H9 (cell line): ENCODE data around the gene SLC34A3. TPM values are rescaled to one million over a fixed set of nuclear protein-coding genes. Genes with fewer than 3 reads are reported as not detected.

Experiments used
- DNase-seq: peaks from one replicate; pipeline ENCODE4 v3.0.0-alpha.2; 2017
- H2AFZ ChIP-seq: one replicate; pipeline ENCODE4 v1.6.1; 2013; ENCODE audit warnings: mild to moderate bottlenecking, low read length, control low read depth, moderate library complexity
- H2AK5ac ChIP-seq: 2 replicates; pipeline ENCODE4 v1.6.1; 2013; ENCODE audit warnings: low read length, control low read depth, mixed read lengths; ENCODE audit not compliant: insufficient read length
- H2BK120ac ChIP-seq: one replicate; pipeline ENCODE4 v1.6.1; 2013; ENCODE audit warnings: low read depth, mild to moderate bottlenecking, low read length, control low read depth, inconsistent platforms; ENCODE audit not compliant: poor library complexity, severe bottlenecking
- H2BK12ac ChIP-seq: 2 replicates; pipeline ENCODE4 v1.6.1; 2013; ENCODE audit warnings: low read length, control low read depth, mixed read lengths, low read depth; ENCODE audit not compliant: insufficient read length
- H2BK15ac ChIP-seq: 2 replicates; pipeline ENCODE4 v1.6.1; 2013; ENCODE audit warnings: low read depth, low read length, control low read depth
- H2BK20ac ChIP-seq: one replicate; pipeline ENCODE4 v1.6.1; 2013; ENCODE audit warnings: low read depth, mild to moderate bottlenecking, low read length, control low read depth, inconsistent platforms; ENCODE audit not compliant: poor library complexity, severe bottlenecking
- H2BK5ac ChIP-seq: 2 replicates; pipeline ENCODE4 v1.6.1; 2013; ENCODE audit warnings: low read length, control low read depth, mixed read lengths; ENCODE audit not compliant: insufficient read length
- H3K14ac ChIP-seq: 2 replicates; pipeline ENCODE4 v1.6.1; 2013; ENCODE audit warnings: low read length, control low read depth; ENCODE audit not compliant: insufficient read depth
- H3K18ac ChIP-seq: 2 replicates; pipeline ENCODE4 v1.6.1; 2013; ENCODE audit warnings: low read depth, mild to moderate bottlenecking, mixed read lengths, low read length, control low read depth; ENCODE audit not compliant: insufficient read length
- H3K23ac ChIP-seq: 2 replicates; pipeline ENCODE4 v1.6.1; 2013; ENCODE audit warnings: low read length, control low read depth, mixed read lengths, low read depth; ENCODE audit not compliant: insufficient read length
- H3K23me2 ChIP-seq: 2 replicates; pipeline ENCODE4 v1.6.1; 2013; ENCODE audit warnings: low read depth, mild to moderate bottlenecking, mixed read lengths, low read length, control low read depth; ENCODE audit not compliant: insufficient read length, poor library complexity, severe bottlenecking
- H3K27ac ChIP-seq: 2 replicates; pipeline ENCODE4 v1.5.1; 2013; ENCODE audit warnings: low read length, control low read depth, mixed read lengths, low read depth; ENCODE audit not compliant: insufficient read length
- H3K27me3 ChIP-seq: 2 replicates; pipeline ENCODE4 v1.6.1; 2013; ENCODE audit warnings: low read length, control low read depth, inconsistent platforms; ENCODE audit not compliant: insufficient read depth
- H3K4ac ChIP-seq: 2 replicates; pipeline ENCODE4 v1.6.1; 2013; ENCODE audit warnings: low read depth, mild to moderate bottlenecking, control low read depth, inconsistent platforms, low read length, moderate library complexity
- H3K4me1 ChIP-seq: 2 replicates; pipeline ENCODE4 v1.6.1; 2013; ENCODE audit warnings: low read length, control low read depth, inconsistent platforms; ENCODE audit not compliant: insufficient read depth
- H3K4me2 ChIP-seq: 2 replicates; pipeline ENCODE4 v1.6.1; 2013; ENCODE audit warnings: low read length, control low read depth, mixed read lengths; ENCODE audit not compliant: insufficient read length, insufficient read depth
- H3K56ac ChIP-seq: 2 replicates; pipeline ENCODE4 v1.6.1; 2013; ENCODE audit warnings: low read depth, mild to moderate bottlenecking, mixed read lengths, low read length, control low read depth; ENCODE audit not compliant: insufficient read length
- H3K79me1 ChIP-seq: 2 replicates; pipeline ENCODE4 v1.6.1; 2013; ENCODE audit warnings: low read depth, mild to moderate bottlenecking, moderate library complexity, low read length, control low read depth, inconsistent platforms; ENCODE audit not compliant: insufficient read depth, poor library complexity, severe bottlenecking
- H3K79me2 ChIP-seq: 2 replicates; pipeline ENCODE4 v1.6.1; 2013; ENCODE audit warnings: low read length, control low read depth, inconsistent platforms; ENCODE audit not compliant: insufficient read depth
- H3K9ac ChIP-seq: 2 replicates; pipeline ENCODE4 v1.6.1; 2013; ENCODE audit warnings: low read length, control low read depth, mixed read lengths; ENCODE audit not compliant: insufficient read length; ENCODE audit errors: extremely low read depth
- H3K9me3 ChIP-seq: one replicate; pipeline ENCODE4 v1.6.1; 2013; ENCODE audit warnings: low read depth, low read length, inconsistent platforms; ENCODE audit not compliant: control insufficient read depth
- H3T11ph ChIP-seq: one replicate; pipeline ENCODE4 v1.6.1; 2013; ENCODE audit warnings: mild to moderate bottlenecking, low read length, control low read depth, inconsistent platforms
- H4K20me1 ChIP-seq: one replicate; pipeline ENCODE4 v1.6.1; 2013; ENCODE audit not compliant: control insufficient read depth, insufficient read length, insufficient read depth
- H4K5ac ChIP-seq: 2 replicates; pipeline ENCODE4 v1.6.1; 2013; ENCODE audit warnings: low read depth, mild to moderate bottlenecking, mixed read lengths, low read length, control low read depth; ENCODE audit not compliant: insufficient read length
- H4K8ac ChIP-seq: replicated peaks from 2 replicates; pipeline ENCODE4 v1.6.1; 2013; ENCODE audit warnings: low read length, control low read depth, mixed read lengths, low read depth; ENCODE audit not compliant: insufficient read length
- H4K91ac ChIP-seq: 2 replicates; pipeline ENCODE4 v1.6.1; 2013; ENCODE audit warnings: low read depth, mild to moderate bottlenecking, moderate library complexity, mixed read lengths, low read length, control low read depth; ENCODE audit not compliant: insufficient read length
- H3K27ac Mint-ChIP-seq, 3 experiments: 2 replicates in 2 of 3; 3 replicates in 1 of 3; pipeline ENCODE4 v1.8.0; 2020 to 2021; ENCODE audit warnings: mixed read lengths in 3 of 3, mild to moderate bottlenecking in 1 of 3, moderate library complexity in 1 of 3
- H3K27me3 Mint-ChIP-seq: 2 replicates; pipeline ENCODE4 v1.8.0; 2021; ENCODE audit warnings: low read depth, mild to moderate bottlenecking, moderate library complexity, mixed read lengths
- H3K36me3 Mint-ChIP-seq, 3 experiments: 2 replicates in 2 of 3; 3 replicates in 1 of 3; pipeline ENCODE4 v1.8.0; 2020 to 2021; ENCODE audit warnings: low read depth in 3 of 3, mixed read lengths in 3 of 3; ENCODE audit not compliant: insufficient read depth in 1 of 3
- H3K4me1 Mint-ChIP-seq, 2 experiments: 2 replicates each; pipeline ENCODE4 v1.8.0; 2020; ENCODE audit warnings: mixed read lengths in 2 of 2
- H3K4me3 Mint-ChIP-seq, 2 experiments: 2 replicates in 1 of 2; 3 replicates in 1 of 2; pipeline ENCODE4 v1.8.0; 2020 to 2021; ENCODE audit warnings: mild to moderate bottlenecking in 2 of 2, mixed read lengths in 2 of 2, moderate library complexity in 1 of 2
- H3K9me3 Mint-ChIP-seq, 2 experiments: 2 replicates in 1 of 2; 3 replicates in 1 of 2; pipeline ENCODE4 v1.8.0; 2020; ENCODE audit warnings: mild to moderate bottlenecking in 2 of 2, mixed read lengths in 2 of 2, moderate library complexity in 1 of 2
- WGBS: extraction: QIAGEN DNeasy Blood & Tissue Kit; methylation state at CpG from one replicate; pipeline ENCODE4 v1.1.7; 2013; ENCODE audit warnings: missing lambda C conversion rate, low lambda C conversion rate, mixed read lengths; ENCODE audit not compliant: insufficient read length; ENCODE audit errors: extremely low coverage; 5-methylcytosine and 5-hydroxymethylcytosine counted together
- total RNA-seq: library from RNA; stranded (reverse); gene quantifications from 2 replicates; pipeline ENCODE4 v1.2.1, GENCODE V29; 2021
- TF ChIP-seq, protein P1 (sequence below): fragments of 200-600 bp; sonication (generic); conservative IDR thresholded peaks from 3 replicates; pipeline ENCODE4 v1.8.0; 2021; ENCODE audit warnings: antibody characterized with exemption, mild to moderate bottlenecking

Gene SLC34A3
- total RNA-seq, 1 experiment from 2014 or later: not detected

DNA sequence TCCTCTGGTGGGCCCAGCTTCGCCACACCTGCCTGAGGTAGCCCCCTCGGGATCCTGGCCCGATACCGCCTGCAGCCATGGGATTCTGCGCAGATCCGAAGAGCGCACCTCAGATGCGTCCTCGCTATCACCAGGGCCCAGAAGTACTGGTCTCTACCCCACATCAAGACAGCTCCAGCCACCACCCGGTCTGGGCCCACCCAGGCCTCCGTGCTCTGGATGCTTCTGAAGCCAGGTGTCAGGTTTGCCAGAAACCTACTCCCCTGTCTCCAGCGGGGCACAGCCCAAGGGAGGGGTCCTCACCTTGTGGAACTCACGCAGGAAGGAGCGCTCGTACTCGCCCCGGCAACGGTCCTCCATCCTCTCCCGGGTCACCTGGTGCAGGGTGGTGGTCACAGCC, 44.8 kb upstream of the SLC34A3 start:
- Histone ChIP-seq H3K27me3 (no peaks in the 10 kb centered on the region), H3K9me3 (no peaks in the 10 kb centered on the region), H2BK5ac (no peak overlapping the region), H4K20me1 (peaks cover 2% of the 10 kb centered on the region), H2BK20ac (no peak overlapping the region), H3K79me2 (peaks cover 10% of the 10 kb centered on the region; the same call in 1 of the 2 replicates), H3K9ac (no peak overlapping the region), H3K4me2 (no peak overlapping the region), H4K8ac (no peak overlapping the region), H4K91ac (no peak overlapping the region), H2BK15ac (no peak overlapping the region), H3K18ac (no peak overlapping the region), H4K5ac (no peak overlapping the region), H2AFZ (no peak overlapping the region), H3K23me2 (peaks cover 13% of the 10 kb centered on the region), H3K56ac (no peak overlapping the region), H2AK5ac (no peak overlapping the region), H3K23ac (no peak overlapping the region), H2BK120ac (no peak overlapping the region), H3K14ac (no peak overlapping the region), H3K4ac (no peak overlapping the region), H3K27ac (no peak overlapping the region), H3K79me1 (peaks cover 6% of the 10 kb centered on the region), H3T11ph (no peak overlapping the region), H3K4me1 (peaks cover 5% of the 10 kb centered on the region; the same call in 1 of the 2 replicates), H2BK12ac (no peak overlapping the region)
- Mint-ChIP-seq H3K4me1 (peaks cover 17 to 22% of the 10 kb centered on the region in 2 experiments), H3K27me3 (no peaks in the 10 kb centered on the region), H3K27ac (no peak overlapping the region), H3K36me3 (peaks cover 10 to 59% (median 49%) of the 10 kb centered on the region in 3 experiments; a peak in 6 of 7 replicates), H3K9me3 (no peaks in the 10 kb centered on the region), H3K4me3 (no peak overlapping the region)
- no CpG with 5 or more reads among the region's 19 CpGs for WGBS
- no peak for DNase-seq
- TF ChIP-seq, protein P1, sequence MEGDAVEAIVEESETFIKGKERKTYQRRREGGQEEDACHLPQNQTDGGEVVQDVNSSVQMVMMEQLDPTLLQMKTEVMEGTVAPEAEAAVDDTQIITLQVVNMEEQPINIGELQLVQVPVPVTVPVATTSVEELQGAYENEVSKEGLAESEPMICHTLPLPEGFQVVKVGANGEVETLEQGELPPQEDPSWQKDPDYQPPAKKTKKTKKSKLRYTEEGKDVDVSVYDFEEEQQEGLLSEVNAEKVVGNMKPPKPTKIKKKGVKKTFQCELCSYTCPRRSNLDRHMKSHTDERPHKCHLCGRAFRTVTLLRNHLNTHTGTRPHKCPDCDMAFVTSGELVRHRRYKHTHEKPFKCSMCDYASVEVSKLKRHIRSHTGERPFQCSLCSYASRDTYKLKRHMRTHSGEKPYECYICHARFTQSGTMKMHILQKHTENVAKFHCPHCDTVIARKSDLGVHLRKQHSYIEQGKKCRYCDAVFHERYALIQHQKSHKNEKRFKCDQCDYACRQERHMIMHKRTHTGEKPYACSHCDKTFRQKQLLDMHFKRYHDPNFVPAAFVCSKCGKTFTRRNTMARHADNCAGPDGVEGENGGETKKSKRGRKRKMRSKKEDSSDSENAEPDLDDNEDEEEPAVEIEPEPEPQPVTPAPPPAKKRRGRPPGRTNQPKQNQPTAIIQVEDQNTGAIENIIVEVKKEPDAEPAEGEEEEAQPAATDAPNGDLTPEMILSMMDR: no peak
